HUES64 (cell line): ENCODE measurements around the gene IL6.
A peak's percentile ranks its signal among the peaks of the same experiment; 100 is the strongest.
"Not testable (repeated sequence)": the region's sequence is repeated elsewhere in the genome, so short reads cannot be mapped to it uniquely, and the experiment has no call there.

ENCODE experiments used
- H3K27ac ChIP-seq: 2 replicates; pipeline ENCODE4 v1.7.0; 2013; ENCODE audit warnings: low read depth, low read length, inconsistent platforms
- H3K27me3 ChIP-seq: 2 replicates; pipeline ENCODE4 v1.6.1; 2013; ENCODE audit warnings: mild to moderate bottlenecking, low read length; ENCODE audit not compliant: insufficient read depth
- H3K36me3 ChIP-seq: 2 replicates; pipeline ENCODE4 v1.6.1; 2013; ENCODE audit warnings: mild to moderate bottlenecking, low read length; ENCODE audit not compliant: insufficient read depth
- H3K4me1 ChIP-seq: 2 replicates; pipeline ENCODE4 v1.6.1; 2013; ENCODE audit warnings: mild to moderate bottlenecking, low read length, moderate library complexity; ENCODE audit not compliant: insufficient read depth
- H3K4me3 ChIP-seq: 2 replicates; pipeline ENCODE4 v1.5.1; 2013; ENCODE audit warnings: mild to moderate bottlenecking, low read length, moderate library complexity
- H3K9ac ChIP-seq: 2 replicates; pipeline ENCODE4 v1.6.1; 2013; ENCODE audit warnings: mild to moderate bottlenecking, low read depth, low read length
- H3K9me3 ChIP-seq: 2 replicates; pipeline ENCODE4 v1.6.1; 2013; ENCODE audit warnings: low read depth, low read length; ENCODE audit not compliant: insufficient read depth
- WGBS: fragments of 150-250, 120-280 bp; methylation state at CpG from one replicate; pipeline ENCODE4 v1.1.7; 2013; ENCODE audit warnings: missing lambda C conversion rate; 5-methylcytosine and 5-hydroxymethylcytosine counted together

The IL6 gene

DNA sequence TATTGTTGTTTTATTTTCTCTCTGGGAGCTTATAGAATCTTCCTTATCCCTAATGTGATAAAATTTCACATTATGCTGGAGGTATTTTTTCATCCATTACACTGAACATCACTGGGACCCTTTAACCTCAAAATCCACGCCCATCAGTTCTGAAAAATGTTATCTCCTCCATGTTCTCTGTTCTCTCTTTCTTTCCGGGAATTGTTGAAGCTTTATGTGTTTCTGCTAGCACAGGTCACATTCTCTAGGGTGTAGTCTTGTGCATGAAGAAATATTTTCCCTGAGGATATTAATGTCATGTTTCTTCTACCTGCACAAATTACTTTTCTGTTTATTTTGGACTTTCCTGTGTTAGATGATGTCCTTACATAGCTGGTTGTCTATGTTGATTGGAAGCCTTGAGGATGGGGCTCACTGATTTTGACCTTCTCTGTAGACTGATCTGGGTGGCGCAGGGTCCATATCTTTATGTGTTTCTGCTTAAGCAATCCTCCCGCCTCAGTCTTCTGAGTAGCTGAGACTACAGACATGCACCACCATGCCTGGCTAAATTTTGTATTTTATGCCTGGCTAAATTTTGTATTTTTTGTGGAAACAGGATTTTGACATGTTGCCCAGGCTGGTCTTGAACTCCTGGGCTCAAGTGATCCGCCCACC is 31.4 kb upstream of the IL6 start:
- no peaks in the 10 kb centered on the region for H3K9me3 ChIP-seq
- WGBS, result 92% methylated on average over 5 of the region's 5 CpGs
- H3K4me3 ChIP-seq, result no peak overlapping the region
- H3K27ac ChIP-seq, result no peak overlapping the region
- H3K4me1 ChIP-seq, result peaks cover 5% of the 10 kb centered on the region; the same call in 1 of the 2 replicates
- no peaks in the 10 kb centered on the region for H3K27me3 ChIP-seq
- no peaks in the 10 kb centered on the region for H3K36me3 ChIP-seq
- no peak overlapping the region for H3K9ac ChIP-seq

DNA sequence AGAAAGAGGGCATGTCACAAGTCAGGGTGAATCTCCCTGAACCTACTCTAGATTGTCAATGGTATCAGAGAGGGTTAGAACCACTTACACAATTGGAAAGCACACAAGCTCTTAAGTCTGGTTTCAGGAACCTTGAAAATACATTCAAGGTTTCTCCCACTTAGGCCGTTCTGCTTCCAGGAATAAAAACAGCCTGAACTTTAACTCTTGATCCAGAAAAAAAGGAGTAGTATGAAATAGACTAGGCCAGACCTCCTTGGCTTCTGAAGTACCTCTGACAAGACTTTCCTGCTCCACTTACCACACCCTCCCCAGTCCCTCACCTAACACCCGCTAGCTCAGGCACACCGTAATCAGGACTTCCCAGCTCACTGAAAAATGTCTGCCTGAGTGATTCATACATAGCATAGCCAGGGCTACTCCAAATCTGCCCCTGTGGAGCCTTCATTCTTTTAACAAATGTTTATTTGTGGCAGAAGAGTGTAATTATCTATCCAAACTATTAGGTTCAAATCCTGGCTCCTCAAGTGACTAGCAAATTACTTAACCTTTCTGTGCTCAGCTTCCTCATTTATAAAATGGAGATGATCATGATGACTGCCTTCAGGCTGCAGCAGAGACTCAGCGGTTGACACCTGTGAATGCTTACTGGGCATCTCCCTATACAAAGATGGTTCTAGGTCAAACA is 30.3 kb upstream of the IL6 start:
- 85% methylated on average over 4 of the region's 4 CpGs for WGBS
- Histone ChIP-seq H3K4me1 (peaks cover 5% of the 10 kb centered on the region; the same call in 1 of the 2 replicates), H3K36me3 (no peaks in the 10 kb centered on the region), H3K9ac (no peak overlapping the region), H3K27me3 (no peaks in the 10 kb centered on the region), H3K27ac (no peak overlapping the region), H3K4me3 (no peak overlapping the region), H3K9me3 (no peaks in the 10 kb centered on the region)

DNA sequence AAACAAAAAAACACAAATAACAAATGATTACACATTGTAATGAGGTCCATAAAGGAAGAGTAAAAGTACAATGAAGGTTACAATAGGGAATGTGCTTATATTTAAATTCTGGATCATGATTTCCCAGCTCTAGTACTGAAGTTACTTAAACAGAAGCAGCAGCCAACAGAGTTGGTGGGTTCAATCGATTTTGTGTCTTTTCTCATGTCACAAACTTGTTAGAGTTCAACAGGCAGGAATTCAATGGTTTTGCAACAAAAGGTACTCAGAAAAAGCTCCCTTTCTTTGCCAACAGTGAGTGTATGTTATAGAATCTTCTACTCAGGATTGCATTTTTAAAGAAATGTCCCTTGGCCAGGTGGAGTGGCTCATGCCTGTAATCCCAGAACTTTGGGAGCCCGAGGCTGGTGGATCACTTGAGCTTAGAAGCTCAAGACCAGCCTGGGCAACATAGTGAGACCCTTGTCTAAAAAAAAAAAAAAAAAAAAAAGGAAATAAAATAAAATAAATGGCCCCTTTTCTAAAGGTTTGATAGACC is 29.6 kb upstream of the IL6 start:
- Histone ChIP-seq H3K9ac (no peak overlapping the region), H3K9me3 (no peaks in the 10 kb centered on the region), H3K27ac (no peak overlapping the region), H3K36me3 (no peaks in the 10 kb centered on the region), H3K4me3 (no peak overlapping the region), H3K4me1 (peaks cover 5% of the 10 kb centered on the region; the same call in 1 of the 2 replicates), H3K27me3 (no peaks in the 10 kb centered on the region)
- 92% methylated on average over 2 of the region's 2 CpGs for WGBS

DNA sequence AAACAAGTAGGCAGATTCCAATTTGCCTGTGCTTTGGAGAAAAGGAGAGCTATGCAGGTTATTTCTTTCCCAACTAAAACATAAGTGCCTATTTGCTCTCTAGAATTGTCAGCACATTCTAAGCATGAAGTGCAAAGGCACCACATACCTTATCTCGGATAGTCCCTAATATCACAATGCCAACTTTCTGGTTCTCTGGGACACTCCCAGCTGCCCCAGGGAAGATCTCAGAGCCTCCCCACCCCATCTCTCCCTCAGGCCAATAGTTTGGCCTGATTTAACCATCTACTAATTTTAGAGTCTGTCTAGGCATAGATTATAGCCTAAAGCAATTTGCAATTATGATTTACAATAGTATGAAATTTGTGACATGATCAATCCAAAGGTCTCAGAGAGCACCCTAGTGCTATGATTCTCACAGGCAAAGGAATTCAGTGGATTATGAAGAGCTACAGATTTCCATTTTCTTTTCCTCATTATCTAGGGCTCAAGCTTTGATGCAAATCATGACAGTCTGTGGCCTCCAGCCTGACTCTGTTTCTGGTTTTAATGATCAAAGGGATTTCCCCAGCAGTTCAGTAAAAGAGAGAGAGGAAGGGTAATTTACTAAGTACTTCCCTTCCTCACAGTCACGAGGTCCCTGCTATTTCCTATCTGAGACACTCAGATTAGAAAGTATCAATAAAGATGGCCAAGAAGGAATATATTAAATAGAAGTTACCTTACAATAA is 29.0 kb upstream of the IL6 start:
- Histone ChIP-seq H3K4me1 (peaks cover 10% of the 10 kb centered on the region; the same call in 1 of the 2 replicates), H3K36me3 (no peaks in the 10 kb centered on the region), H3K27ac (no peak overlapping the region), H3K4me3 (no peak overlapping the region), H3K27me3 (no peaks in the 10 kb centered on the region), H3K9me3 (no peaks in the 10 kb centered on the region), H3K9ac (no peak overlapping the region)
- WGBS, result 91% methylated on average over 1 of the region's 2 CpGs

DNA sequence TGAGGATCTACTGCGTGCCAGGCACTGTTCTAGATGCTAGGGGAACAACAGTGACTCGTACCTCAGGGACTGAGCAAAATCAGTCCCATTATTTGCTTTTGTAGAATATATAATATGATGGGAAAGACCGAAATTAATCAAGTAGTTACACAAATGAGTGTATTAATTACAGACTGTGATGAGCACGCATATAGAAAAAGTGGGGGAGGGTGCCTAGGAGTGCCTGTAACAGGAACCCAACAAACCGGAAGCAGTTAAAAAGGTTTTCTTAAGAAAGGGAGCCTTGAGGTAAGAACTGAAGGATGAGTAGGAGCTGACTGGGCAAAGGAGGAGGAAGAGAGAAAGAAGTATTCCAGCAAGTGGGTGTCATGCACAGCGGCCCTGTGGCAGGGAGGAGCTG is 28.2 kb upstream of the IL6 start:
- no peaks in the 10 kb centered on the region for H3K27me3 ChIP-seq
- H3K9ac ChIP-seq, result no peak overlapping the region
- H3K9me3 ChIP-seq, result no peaks in the 10 kb centered on the region
- H3K27ac ChIP-seq, result no peak overlapping the region
- no peak overlapping the region for H3K4me3 ChIP-seq
- peaks cover 11% of the 10 kb centered on the region; the same call in 1 of the 2 replicates for H3K4me1 ChIP-seq
- 92% methylated on average over 5 of the region's 6 CpGs for WGBS
- no peaks in the 10 kb centered on the region for H3K36me3 ChIP-seq

DNA sequence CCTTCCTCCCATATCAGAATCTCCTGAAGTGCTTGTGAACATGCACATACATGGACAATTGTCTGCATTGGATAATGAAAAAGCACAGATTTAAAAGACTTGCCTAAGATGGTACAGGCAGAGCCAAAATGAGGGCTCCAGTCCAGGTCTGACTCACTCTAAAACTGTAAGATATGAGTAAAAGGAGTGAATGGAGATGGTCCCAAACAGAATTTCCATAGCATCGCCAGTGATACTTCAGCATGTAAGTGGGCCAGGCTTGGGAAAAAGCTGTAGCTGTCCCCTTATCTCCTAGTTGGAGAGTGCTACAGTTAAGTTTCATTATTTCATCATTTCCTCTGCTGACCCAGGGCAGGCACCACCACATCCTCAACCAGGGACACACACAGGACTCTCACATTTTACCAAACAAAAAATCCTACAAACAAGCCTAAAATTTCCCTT is 26.4 kb upstream of the IL6 start:
- Histone ChIP-seq H3K36me3 (no peaks in the 10 kb centered on the region), H3K9ac (no peak overlapping the region), H3K27ac (no peak overlapping the region), H3K4me3 (no peak overlapping the region), H3K27me3 (no peaks in the 10 kb centered on the region), H3K4me1 (peaks cover 11% of the 10 kb centered on the region; the same call in 1 of the 2 replicates), H3K9me3 (no peaks in the 10 kb centered on the region)
- WGBS, result 100% methylated on average over 1 of the region's 1 CpG

DNA sequence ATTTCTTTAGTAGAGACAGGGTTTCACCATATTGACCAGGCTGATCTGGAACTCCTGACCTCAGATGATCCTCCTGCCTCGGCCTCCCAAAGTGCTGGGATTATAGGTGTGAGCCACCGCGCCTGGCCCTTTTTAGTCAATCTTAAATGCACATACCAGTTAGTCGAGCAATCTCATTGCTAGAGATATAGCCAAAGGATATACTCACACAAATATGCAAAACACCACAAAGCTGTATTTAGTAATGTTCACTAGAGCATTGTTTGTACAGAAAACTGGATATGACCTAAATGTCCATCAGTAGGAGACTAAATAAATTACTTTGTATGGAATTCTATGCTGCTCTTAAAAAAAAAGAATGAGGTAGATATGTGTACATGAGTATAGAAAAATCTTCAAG is 24.5 kb upstream of the IL6 start:
- Histone ChIP-seq H3K9me3 (no peaks in the 10 kb centered on the region), H3K9ac (no peak overlapping the region), H3K4me1 (peaks cover 11% of the 10 kb centered on the region; the same call in 1 of the 2 replicates), H3K4me3 (no peak overlapping the region), H3K36me3 (no peaks in the 10 kb centered on the region), H3K27me3 (no peaks in the 10 kb centered on the region), H3K27ac (peak overlapping the region; percentile 90)
- WGBS, result 86% methylated on average over 3 of the region's 4 CpGs

DNA sequence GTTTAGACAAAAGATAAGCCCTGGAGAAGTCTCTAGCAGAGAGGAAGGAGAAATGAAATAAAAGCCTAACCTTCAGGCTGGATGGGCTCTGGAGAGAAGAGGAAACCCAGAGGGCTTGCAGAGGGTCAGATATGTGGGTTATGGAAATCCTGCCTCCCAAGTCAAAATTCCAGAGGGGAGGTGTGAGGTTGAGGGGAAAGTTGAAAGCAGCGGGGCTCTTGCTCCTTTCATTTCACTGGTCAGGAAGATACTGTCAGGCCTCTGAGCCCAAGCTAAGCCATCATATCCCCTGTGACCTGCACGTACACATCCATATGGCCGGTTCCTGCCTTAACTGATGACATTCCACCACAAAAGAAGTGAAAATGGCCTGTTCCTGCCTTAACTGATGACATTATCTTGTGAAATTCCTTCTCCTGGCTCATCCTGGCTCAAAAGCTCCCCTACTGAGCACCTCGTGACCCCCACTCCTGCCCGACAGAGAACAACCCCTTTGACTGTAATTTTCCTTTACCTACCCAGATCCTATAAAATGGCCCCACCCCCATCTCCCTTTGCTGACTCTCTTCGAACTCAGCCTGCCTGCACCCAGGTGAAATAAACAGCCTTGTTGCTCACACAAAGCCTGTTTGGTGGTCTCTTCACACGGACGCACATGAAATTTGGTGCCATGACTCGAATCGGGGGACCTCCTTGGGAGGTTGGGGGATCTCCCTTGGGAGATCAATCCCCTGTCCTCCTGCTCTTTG is 23.7 kb upstream of the IL6 start:
- Histone ChIP-seq H3K4me3 (peak overlapping the region; percentile 37), H3K27ac (peak overlapping the region; percentile 90), H3K9ac (peak overlapping the region; percentile 47; the same call in 1 of the 2 replicates)
- 24% methylated on average over 8 of the region's 10 CpGs for WGBS
- not testable (repeated sequence) for H3K4me1 ChIP-seq, H3K9me3 ChIP-seq, H3K27me3 ChIP-seq, H3K36me3 ChIP-seq

DNA sequence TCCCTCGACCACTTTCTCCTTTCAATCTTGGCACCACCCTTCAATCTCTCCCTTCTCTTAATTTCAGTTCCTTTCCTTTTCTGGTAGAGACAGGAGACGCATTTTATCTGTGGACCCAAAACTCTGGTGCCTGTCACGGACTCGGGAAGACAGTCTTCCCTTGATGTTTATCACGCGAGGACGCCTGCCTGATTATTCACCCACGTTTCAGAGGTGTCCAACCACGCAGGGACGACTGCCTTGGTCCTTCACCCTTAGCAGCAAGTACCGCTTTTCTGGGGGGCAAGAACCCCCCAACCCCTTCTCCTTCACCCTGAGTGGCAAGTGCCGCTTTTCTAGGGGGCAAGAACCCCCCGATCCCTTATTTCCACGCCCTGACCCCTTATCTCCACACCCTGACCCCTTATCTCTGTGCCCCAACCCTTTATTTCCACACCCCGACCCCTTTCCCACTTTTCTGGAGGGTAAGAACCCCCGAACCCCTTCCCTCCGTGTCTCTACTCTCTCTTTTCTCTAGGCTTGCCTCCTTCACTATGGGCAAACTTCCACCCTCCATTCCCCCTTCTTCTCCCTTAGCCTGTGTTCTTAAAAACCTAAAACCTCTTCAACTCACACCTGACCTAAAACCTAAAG is 22.9 kb upstream of the IL6 start:
- WGBS, result 42% methylated on average over 17 of the region's 17 CpGs
- H3K4me1 ChIP-seq, H3K27me3 ChIP-seq, H3K36me3 ChIP-seq, H3K9me3 ChIP-seq: not testable (repeated sequence)
- Histone ChIP-seq H3K9ac (peak overlapping the region; percentile 47; the same call in 1 of the 2 replicates), H3K4me3 (peak overlapping the region; percentile 37), H3K27ac (peak overlapping the region; percentile 78; the same call in 1 of the 2 replicates)

DNA sequence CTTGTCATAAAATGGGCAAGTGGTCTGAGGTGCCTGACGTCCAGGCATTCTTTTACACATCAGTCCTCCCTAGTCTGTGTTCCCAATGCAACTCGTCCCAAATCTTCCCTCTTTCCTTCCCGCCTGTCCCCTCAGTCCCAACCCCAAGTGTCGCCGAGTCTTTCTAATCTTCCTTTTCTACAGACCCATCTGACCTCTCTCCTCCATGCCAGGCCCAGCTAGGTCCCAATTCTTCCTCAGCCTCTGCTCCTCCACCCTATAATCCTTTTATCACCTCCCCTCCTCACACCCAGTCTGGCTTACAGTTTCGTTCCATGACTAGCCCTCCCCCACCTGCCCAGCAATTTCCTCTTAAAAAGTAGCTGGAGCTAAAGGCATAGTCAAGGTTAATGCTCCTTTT is 22.3 kb upstream of the IL6 start:
- H3K9me3 ChIP-seq, H3K27me3 ChIP-seq, H3K9ac ChIP-seq, H3K36me3 ChIP-seq: not testable (repeated sequence)
- peak overlapping the region; percentile 33; the same call in 1 of the 2 replicates for H3K27ac ChIP-seq
- H3K4me3 ChIP-seq, result peak overlapping the region; percentile 37
- WGBS, result 40% methylated on average over 6 of the region's 6 CpGs
- peaks cover 12% of the 10 kb centered on the region for H3K4me1 ChIP-seq
